Measurements from ENCODE around the gene NOL11.
"Not testable (repeated sequence)": the region's sequence is repeated elsewhere in the genome, so short reads cannot be mapped to it uniquely, and the experiment has no call there.

DNA sequence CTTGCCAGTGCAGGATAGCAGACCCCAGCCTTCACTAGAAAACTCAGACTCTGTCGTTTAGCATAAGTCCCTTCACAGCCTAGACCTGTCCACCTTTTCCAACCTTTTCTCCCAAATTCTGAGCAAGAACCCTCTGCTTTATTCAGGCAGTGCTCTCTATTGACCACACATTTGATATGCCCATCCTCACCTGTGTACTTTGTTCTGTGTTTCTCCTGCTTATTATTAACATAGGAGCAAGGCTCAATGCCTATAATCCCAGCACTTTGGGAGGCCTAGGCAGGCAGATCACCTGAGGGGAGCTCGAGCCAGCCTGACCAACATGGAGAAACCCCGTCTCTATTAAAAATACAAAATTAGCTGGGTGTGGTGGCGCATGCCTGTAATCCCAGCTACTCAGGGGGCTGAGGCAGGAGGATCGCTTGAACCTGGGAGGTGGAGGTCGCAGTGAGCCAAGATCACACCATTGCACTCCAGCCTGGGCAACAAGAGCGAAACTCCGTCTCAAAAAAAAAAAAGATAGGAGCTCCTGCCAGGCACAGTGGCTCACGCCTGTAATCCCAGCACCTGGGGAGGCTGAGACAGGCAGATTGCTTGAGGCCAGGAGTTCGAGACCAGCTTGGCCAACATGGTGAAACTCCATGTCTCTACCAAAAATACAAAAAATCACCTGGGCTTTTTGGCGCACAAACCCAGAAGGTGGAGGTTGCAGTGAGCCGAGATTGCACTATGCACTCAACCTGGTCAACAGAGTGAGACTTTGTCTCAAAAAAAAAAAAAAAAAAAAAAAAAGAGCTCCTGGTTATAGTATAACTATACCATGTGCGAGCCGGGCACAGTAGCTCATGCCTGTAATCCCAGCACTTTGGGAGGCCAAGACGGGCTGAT is 9.7 kb downstream of the NOL11 start:
- TF ChIP-seq, protein P1, sequence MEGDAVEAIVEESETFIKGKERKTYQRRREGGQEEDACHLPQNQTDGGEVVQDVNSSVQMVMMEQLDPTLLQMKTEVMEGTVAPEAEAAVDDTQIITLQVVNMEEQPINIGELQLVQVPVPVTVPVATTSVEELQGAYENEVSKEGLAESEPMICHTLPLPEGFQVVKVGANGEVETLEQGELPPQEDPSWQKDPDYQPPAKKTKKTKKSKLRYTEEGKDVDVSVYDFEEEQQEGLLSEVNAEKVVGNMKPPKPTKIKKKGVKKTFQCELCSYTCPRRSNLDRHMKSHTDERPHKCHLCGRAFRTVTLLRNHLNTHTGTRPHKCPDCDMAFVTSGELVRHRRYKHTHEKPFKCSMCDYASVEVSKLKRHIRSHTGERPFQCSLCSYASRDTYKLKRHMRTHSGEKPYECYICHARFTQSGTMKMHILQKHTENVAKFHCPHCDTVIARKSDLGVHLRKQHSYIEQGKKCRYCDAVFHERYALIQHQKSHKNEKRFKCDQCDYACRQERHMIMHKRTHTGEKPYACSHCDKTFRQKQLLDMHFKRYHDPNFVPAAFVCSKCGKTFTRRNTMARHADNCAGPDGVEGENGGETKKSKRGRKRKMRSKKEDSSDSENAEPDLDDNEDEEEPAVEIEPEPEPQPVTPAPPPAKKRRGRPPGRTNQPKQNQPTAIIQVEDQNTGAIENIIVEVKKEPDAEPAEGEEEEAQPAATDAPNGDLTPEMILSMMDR (IDR thresholded peaks at IDR 0.05) = not testable (repeated sequence)
- not testable (repeated sequence) for TF ChIP-seq EZH2 (IDR thresholded peaks at IDR 0.05)
